H1 (cell line): ENCODE data around the gene PDE8A. TPM values are rescaled to one million over a fixed set of nuclear protein-coding genes. Genes with fewer than 3 reads are reported as not detected.

Experiments
- CTCF ChIA-PET: fragments of 300-600 bp; sonication (Branson Sonifier 250); formaldehyde crosslinking; loops from one replicate; lab custom pipeline; 2021; ENCODE audit not compliant: partially characterized antibody; lab: Charles Lee
- POLR2A ChIA-PET: fragments of 300-600 bp; sonication (Branson Sonifier 250); formaldehyde crosslinking; loops from one replicate; lab custom pipeline; 2021; ENCODE audit warnings: inconsistent platforms; ENCODE audit not compliant: partially characterized antibody; lab: Charles Lee
- DNase-seq, 2 experiments: peaks; one replicate each; pipeline versions ENCODE4 v3.0.0 to v3.0.0-alpha.2; 2010 to 2022; ENCODE audit warnings: low spot score in 2 of 2, low read depth in 1 of 2, mixed read lengths in 1 of 2
- FAIRE-seq: peaks from 2 replicates; lab custom pipeline; 2011; peaks lifted over from hg19 to GRCh38; lab: Jason Lieb, UNC
- H2AFZ ChIP-seq: 2 replicates; pipeline ENCODE4 v1.8.1; 2012; ENCODE audit warnings: low read length, inconsistent platforms
- H2AK5ac ChIP-seq: 2 replicates; pipeline ENCODE4 v1.6.1; 2013; ENCODE audit warnings: low read depth, low read length
- H2BK120ac ChIP-seq: replicated peaks from 2 replicates; pipeline ENCODE3; 2013; ENCODE audit warnings: low read depth, low read length, inconsistent platforms
- H2BK12ac ChIP-seq: 2 replicates; pipeline ENCODE4 v1.6.1; 2013; ENCODE audit warnings: low read depth, low read length
- H2BK15ac ChIP-seq: 2 replicates; pipeline ENCODE4 v1.6.1; 2013; ENCODE audit warnings: low read length
- H2BK20ac ChIP-seq: 2 replicates; pipeline ENCODE4 v1.6.1; 2013; ENCODE audit warnings: low read length
- H2BK5ac ChIP-seq: 2 replicates; pipeline ENCODE4 v1.6.1; 2013; ENCODE audit warnings: low read depth, low read length
- H3K14ac ChIP-seq: 2 replicates; pipeline ENCODE4 v1.6.1; 2013; ENCODE audit warnings: inconsistent platforms; ENCODE audit not compliant: insufficient read length
- H3K18ac ChIP-seq: 2 replicates; pipeline ENCODE4 v1.6.1; 2013; ENCODE audit warnings: low read length; ENCODE audit errors: extremely low read depth
- H3K23ac ChIP-seq: 2 replicates; pipeline ENCODE4 v1.6.1; 2013; ENCODE audit warnings: inconsistent platforms; ENCODE audit not compliant: insufficient read length
- H3K23me2 ChIP-seq: 2 replicates; pipeline ENCODE4 v1.6.1; 2013; ENCODE audit warnings: low read depth, low read length
- H3K27ac ChIP-seq: 2 replicates; pipeline ENCODE4 v1.6.1; 2011; ENCODE audit warnings: low read depth, low read length, inconsistent platforms
- H3K27me3 ChIP-seq, 4 experiments: replicated peaks in 1 of 4; 1 replicate in 1 of 4; 2 replicates in 3 of 4; pipeline versions ENCODE4 v1.6.1 to v1.8.1; 2011 to 2013; ENCODE audit warnings: low read length in 3 of 4, mild to moderate bottlenecking in 3 of 4, inconsistent platforms in 2 of 4, mixed read lengths in 2 of 4, moderate library complexity in 1 of 4; ENCODE audit not compliant: control insufficient read depth in 3 of 4, insufficient read depth in 3 of 4; ENCODE audit errors: extremely low read depth in 1 of 4
- H3K36me3 ChIP-seq, 4 experiments: 2 replicates each; pipeline versions ENCODE4 v1.6.1 to v1.8.1; 2011 to 2013; ENCODE audit warnings: mild to moderate bottlenecking in 4 of 4, low read length in 3 of 4, moderate library complexity in 2 of 4, control low read depth in 1 of 4, inconsistent platforms in 1 of 4; ENCODE audit not compliant: insufficient read depth in 4 of 4, control insufficient read depth in 2 of 4
- H3K4ac ChIP-seq: replicated peaks from 2 replicates; pipeline ENCODE3; 2013; ENCODE audit warnings: low read length, low read depth, mixed read lengths, inconsistent platforms; ENCODE audit not compliant: insufficient read length
- H3K4me1 ChIP-seq, 4 experiments: replicated peaks in 1 of 4; 1 replicate in 1 of 4; 2 replicates in 3 of 4; pipeline versions ENCODE4 v1.6.1 to v1.8.1; 2011 to 2013; ENCODE audit warnings: low read length in 3 of 4, inconsistent platforms in 2 of 4, mixed read lengths in 1 of 4; ENCODE audit not compliant: insufficient read depth in 4 of 4, control insufficient read depth in 3 of 4
- H3K4me2 ChIP-seq, 2 experiments: 2 replicates each; pipeline versions ENCODE4 v1.6.1 to v1.8.1; 2011 to 2013; ENCODE audit warnings: low read depth in 2 of 2, low read length in 2 of 2, control low read depth in 1 of 2, inconsistent platforms in 1 of 2, mild to moderate bottlenecking in 1 of 2; ENCODE audit not compliant: insufficient read depth in 1 of 2
- H3K4me3 ChIP-seq, 4 experiments: fragments of 200-600, 300-600 bp in 1 of 4; sonication (generic), shearing (Covaris generic), sonication (Bioruptor Twin) in 1 of 4; 2 replicates each; pipeline versions ENCODE4 v1.5.1 to v1.8.1; 2011 to 2016; ENCODE audit warnings: low read length in 4 of 4, low read depth in 3 of 4, control low read depth in 2 of 4, inconsistent platforms in 2 of 4, mild to moderate bottlenecking in 2 of 4, mixed read lengths in 1 of 4, moderate library complexity in 1 of 4; ENCODE audit not compliant: insufficient read depth in 2 of 4; ENCODE audit errors: extremely low read depth in 1 of 4
- H3K56ac ChIP-seq: replicated peaks from 2 replicates; pipeline ENCODE3; 2013; ENCODE audit warnings: low read depth, mild to moderate bottlenecking, mixed read lengths, low read length, inconsistent platforms; ENCODE audit not compliant: insufficient read length
- H3K79me1 ChIP-seq: 2 replicates; pipeline ENCODE4 v1.6.1; 2013; ENCODE audit warnings: low read depth, low read length, control low read depth
- H3K79me2 ChIP-seq, 2 experiments: 2 replicates each; pipeline versions ENCODE4 v1.6.1 to v1.8.1; 2012 to 2013; ENCODE audit warnings: low read length in 2 of 2, mild to moderate bottlenecking in 2 of 2, inconsistent platforms in 1 of 2; ENCODE audit not compliant: insufficient read depth in 2 of 2, control insufficient read depth in 1 of 2
- H3K9ac ChIP-seq, 4 experiments: replicated peaks in 1 of 4; 1 replicate in 1 of 4; 2 replicates in 3 of 4; pipeline versions ENCODE4 v1.6.1 to v1.8.1; 2011 to 2013; ENCODE audit warnings: low read depth in 3 of 4, low read length in 3 of 4, control low read depth in 2 of 4, mild to moderate bottlenecking in 2 of 4, moderate library complexity in 2 of 4, inconsistent platforms in 1 of 4; ENCODE audit errors: extremely low read depth in 1 of 4
- H3K9me3 ChIP-seq, 2 experiments: 2 replicates each; pipeline versions ENCODE4 v1.6.1 to v1.8.1; 2012 to 2013; ENCODE audit warnings: mild to moderate bottlenecking in 2 of 2, moderate library complexity in 2 of 2, control low read depth in 1 of 2, inconsistent platforms in 1 of 2, low read depth in 1 of 2, low read length in 1 of 2, mixed read lengths in 1 of 2; ENCODE audit not compliant: insufficient read depth in 2 of 2
- H4K20me1 ChIP-seq, 2 experiments: replicated peaks in 1 of 2; 2 replicates each; pipeline versions ENCODE3 to v1.8.1; 2011 to 2013; ENCODE audit warnings: inconsistent platforms in 2 of 2, low read length in 2 of 2, mild to moderate bottlenecking in 1 of 2; ENCODE audit not compliant: insufficient read depth in 2 of 2, control insufficient read depth in 1 of 2
- H4K5ac ChIP-seq: 2 replicates; pipeline ENCODE4 v1.6.1; 2013; ENCODE audit warnings: low read length, low read depth, mixed read lengths, inconsistent platforms; ENCODE audit not compliant: insufficient read length
- H4K8ac ChIP-seq: 2 replicates; pipeline ENCODE4 v1.8.0; 2013; ENCODE audit warnings: mild to moderate bottlenecking, moderate library complexity, low read length, inconsistent platforms; ENCODE audit not compliant: insufficient read depth; ENCODE audit errors: extremely low read depth
- H4K91ac ChIP-seq: replicated peaks from 2 replicates; pipeline ENCODE3; 2013; ENCODE audit warnings: low read length, mixed read lengths, inconsistent platforms; ENCODE audit not compliant: insufficient read length
- BCL11A ChIP-seq, 2 experiments: IDR thresholded peaks; one replicate each; pipeline ENCODE4 v1.6.1; 2011; ENCODE audit warnings: low read depth in 2 of 2, low read length in 2 of 2, mild to moderate bottlenecking in 2 of 2
- BRCA1 ChIP-seq: IDR thresholded peaks from 2 replicates; pipeline ENCODE4 v1.6.1; 2012; ENCODE audit warnings: low read depth, low read length, improper control_type of control experiment
- EP300 ChIP-seq, 2 experiments: IDR thresholded peaks; 1 replicate in 1 of 2; 2 replicates in 1 of 2; pipeline ENCODE4 v1.6.1; 2011 to 2012; ENCODE audit warnings: low read depth in 2 of 2, low read length in 2 of 2, mild to moderate bottlenecking in 2 of 2, borderline replicate concordance in 1 of 2, inconsistent platforms in 1 of 2, moderate library complexity in 1 of 2
- GTF2F1 ChIP-seq: IDR thresholded peaks from 2 replicates; pipeline ENCODE4 v1.6.1; 2012; ENCODE audit warnings: low read depth, low read length, improper control_type of control experiment, borderline replicate concordance
- KDM4A ChIP-seq: IDR thresholded peaks from one replicate; pipeline ENCODE4 v1.7.1; 2012; ENCODE audit warnings: low read depth, mild to moderate bottlenecking, moderate library complexity, low read length, inconsistent platforms; ENCODE audit not compliant: severe bottlenecking
- NANOG ChIP-seq: IDR thresholded peaks from 2 replicates; pipeline ENCODE4 v1.6.1; 2011; ENCODE audit warnings: low read length, low read depth, mild to moderate bottlenecking, inconsistent platforms; ENCODE audit not compliant: insufficient read depth, poor library complexity, severe bottlenecking
- POLR2A ChIP-seq, 2 experiments: IDR thresholded peaks; 1 replicate in 1 of 2; 2 replicates in 1 of 2; pipeline ENCODE4 v1.6.1; 2011; ENCODE audit warnings: low read depth in 2 of 2, low read length in 2 of 2, mild to moderate bottlenecking in 2 of 2; ENCODE audit errors: control extremely low read depth in 1 of 2
- SRF ChIP-seq: IDR thresholded peaks from 2 replicates; pipeline ENCODE4 v1.6.1; 2011; ENCODE audit warnings: mild to moderate bottlenecking, low read depth, low read length, moderate library complexity
- WGBS, 2 experiments: shearing (Covaris generic) in 1 of 2; methylation state at CpG; one replicate each; pipeline versions ENCODE4 v1.1.6 to v1.1.7; 2013 to 2015; ENCODE audit warnings: low lambda C conversion rate in 2 of 2, mixed read lengths in 2 of 2, inconsistent platforms in 1 of 2, low coverage in 1 of 2, missing lambda C conversion rate in 1 of 2; ENCODE audit not compliant: insufficient replicate concordance in 2 of 2, insufficient coverage in 1 of 2, insufficient read length in 1 of 2; ENCODE audit errors: extremely low coverage in 1 of 2, missing lambda C conversion rate in 1 of 2; 5-methylcytosine and 5-hydroxymethylcytosine counted together
- polyA plus RNA-seq, 7 experiments: library from polyadenylated mRNA; depleted of rRNA in 3 of 7; stranded (reverse) in 5 of 7; unstranded in 2 of 7; fragments of >200 nt in 5 of 7; fragments of 200-250 nt in 2 of 7; gene quantifications; 1 replicate in 5 of 7; 2 replicates in 1 of 7; 4 replicates in 1 of 7; pipeline versions ENCODE4 v1.2.1 to v1.2.3, GENCODE V29; 2011 to 2013; ENCODE audit warnings: missing spikeins in 2 of 7, mixed read lengths in 2 of 7
- total RNA-seq: library from RNA; stranded (reverse); fragmentation: NEBNext Ultra II Directional; extraction: Animal tissue kit (Norgen Biotek cat#: 25700); gene quantifications from 2 replicates; pipeline ENCODE4 v1.2.1, GENCODE V29; 2021
- TF ChIP-seq, protein P1 (sequence below): IDR thresholded peaks from 2 replicates; pipeline ENCODE4 v1.6.1; 2012; ENCODE audit warnings: inconsistent platforms
- TF ChIP-seq, protein P2 (sequence below): IDR thresholded peaks from 2 replicates; pipeline ENCODE4 v1.6.1; 2011; ENCODE audit warnings: low read length, improper control_type of control experiment

PDE8A gene
- total and polyA plus RNA-seq, 2 of the 8 experiments (the other 6 are each of a cell fraction or from before 2014, with no cell fraction given): 6.9 to 7.8 TPM

DNA sequence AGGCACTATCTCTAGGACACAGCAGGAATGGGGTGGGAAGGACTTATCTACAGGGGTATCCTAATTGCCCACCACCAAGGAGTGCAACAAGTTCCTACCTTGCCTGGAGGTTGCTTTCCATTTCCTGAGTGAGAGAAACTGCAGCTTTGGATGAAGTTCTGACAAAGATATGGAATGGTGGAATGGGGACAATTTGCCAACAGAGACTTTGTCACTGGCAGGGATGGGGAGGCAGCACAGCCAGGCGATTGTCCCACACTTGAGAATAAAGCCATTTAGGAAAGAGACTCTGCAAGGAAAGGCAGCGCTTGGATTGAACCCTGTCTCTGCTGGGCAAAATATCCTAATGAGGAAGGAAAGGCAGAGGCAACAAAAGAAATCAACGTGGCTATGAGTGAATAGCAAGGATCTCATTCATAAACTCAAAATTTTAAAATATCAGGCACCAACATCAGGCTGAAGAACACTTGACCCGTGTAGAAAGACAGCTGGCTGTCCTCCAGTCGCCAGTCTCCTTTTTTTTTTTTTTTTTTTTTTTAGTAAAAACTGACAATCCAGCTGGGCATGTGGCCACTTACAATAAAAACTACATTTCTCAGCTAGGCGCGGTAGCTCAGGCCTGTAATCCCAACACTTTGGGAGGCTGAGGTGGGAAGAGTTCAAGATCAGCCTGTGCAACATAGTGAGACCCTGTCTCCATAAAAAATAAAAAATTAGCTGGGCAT is 31.6 kb upstream of the PDE8A start:
- no peak overlapping the region for H4K8ac ChIP-seq
- WGBS, 2 experiments: 78% methylated on average over 7 of the region's 7 CpGs; no CpG with 5 or more reads in 1 of the 2 experiments
- DNase-seq (no peak), FAIRE-seq (no peak)
- 0 out of 7 replicates have a peak, but pooled peaks cover 0 to 4% (median 0%) of the 10 kb centered on the region in 4 experiments for H3K4me1 ChIP-seq
- H3K56ac ChIP-seq: no peak overlapping the region
- H3K14ac ChIP-seq: no peak overlapping the region
- H3K4me3 ChIP-seq: no peak overlapping the region
- CTCF ChIA-PET: interaction anchor here (0.8 to 2.2 kb wide), 7 partner anchors 15 to 380 kb away, joined by 3 to 10 read pairs (median 3); no protein-coding TSS in a partner anchor
- no peak overlapping the region for H3K27ac ChIP-seq
- H4K91ac ChIP-seq: no peak overlapping the region
- no peaks in the 10 kb centered on the region for H3K27me3 ChIP-seq
- no peak overlapping the region for H3K18ac ChIP-seq
- H3K4me2 ChIP-seq: no peak overlapping the region
- H3K9me3 ChIP-seq: no peaks in the 10 kb centered on the region
- POLR2A ChIA-PET: interaction anchor here (0.7 kb wide), 1 partner anchor 77 kb away, joined by 3 read pairs; no protein-coding TSS in a partner anchor
- H2BK15ac ChIP-seq: no peak overlapping the region
- H4K5ac ChIP-seq: no peak overlapping the region
- H2AK5ac ChIP-seq: no peak overlapping the region
- no peak overlapping the region for H2BK12ac ChIP-seq
- H3K23ac ChIP-seq: no peak overlapping the region
- no peak overlapping the region for H2BK120ac ChIP-seq
- no peak overlapping the region for H2BK20ac ChIP-seq
- no peaks in the 10 kb centered on the region for H3K79me1 ChIP-seq
- no peaks in the 10 kb centered on the region for H3K79me2 ChIP-seq
- H3K4ac ChIP-seq: no peak overlapping the region
- no peaks in the 10 kb centered on the region for H4K20me1 ChIP-seq
- H2BK5ac ChIP-seq: no peak overlapping the region
- H3K23me2 ChIP-seq: 0 out of 2 replicates have a peak, but pooled peaks cover 2% of the 10 kb centered on the region
- no peak overlapping the region for H2AFZ ChIP-seq
- H3K36me3 ChIP-seq: no peaks in the 10 kb centered on the region
- H3K9ac ChIP-seq: no peak overlapping the region
- TF ChIP-seq BRCA1: no peak
- TF ChIP-seq, protein P1, sequence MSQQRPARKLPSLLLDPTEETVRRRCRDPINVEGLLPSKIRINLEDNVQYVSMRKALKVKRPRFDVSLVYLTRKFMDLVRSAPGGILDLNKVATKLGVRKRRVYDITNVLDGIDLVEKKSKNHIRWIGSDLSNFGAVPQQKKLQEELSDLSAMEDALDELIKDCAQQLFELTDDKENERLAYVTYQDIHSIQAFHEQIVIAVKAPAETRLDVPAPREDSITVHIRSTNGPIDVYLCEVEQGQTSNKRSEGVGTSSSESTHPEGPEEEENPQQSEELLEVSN: no peak
- no peak for TF ChIP-seq BCL11A (IDR thresholded peaks at IDR 0.05; ENCODE audit: low read depth in 2 of 2, low read length in 2 of 2)
- TF ChIP-seq SRF: no peak
- no peak for TF ChIP-seq KDM4A
- TF ChIP-seq GTF2F1: no peak
- no peak for TF ChIP-seq EP300 (IDR thresholded peaks at IDR 0.05; ENCODE audit: borderline replicate concordance in 1 of 2, low read depth in 2 of 2, low read length in 2 of 2)
- no peak for TF ChIP-seq POLR2A (IDR thresholded peaks at IDR 0.05; ENCODE audit: control extremely low read depth in 1 of 2, low read depth in 2 of 2, low read length in 2 of 2)
- TF ChIP-seq, protein P2, sequence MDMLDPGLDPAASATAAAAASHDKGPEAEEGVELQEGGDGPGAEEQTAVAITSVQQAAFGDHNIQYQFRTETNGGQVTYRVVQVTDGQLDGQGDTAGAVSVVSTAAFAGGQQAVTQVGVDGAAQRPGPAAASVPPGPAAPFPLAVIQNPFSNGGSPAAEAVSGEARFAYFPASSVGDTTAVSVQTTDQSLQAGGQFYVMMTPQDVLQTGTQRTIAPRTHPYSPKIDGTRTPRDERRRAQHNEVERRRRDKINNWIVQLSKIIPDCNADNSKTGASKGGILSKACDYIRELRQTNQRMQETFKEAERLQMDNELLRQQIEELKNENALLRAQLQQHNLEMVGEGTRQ: no peak
- no peak for TF ChIP-seq NANOG
